GM21381 (cell line): ENCODE measurements around the gene CNKSR1.

Experiments
- ATAC-seq: cut with Tn5 transposase; IDR thresholded peaks from one replicate; pipeline ENCODE4 v1.9.1; 2021; ENCODE audit warnings: mild to moderate bottlenecking, moderate library complexity; ENCODE audit not compliant: unreplicated experiment

The CNKSR1 gene

DNA sequence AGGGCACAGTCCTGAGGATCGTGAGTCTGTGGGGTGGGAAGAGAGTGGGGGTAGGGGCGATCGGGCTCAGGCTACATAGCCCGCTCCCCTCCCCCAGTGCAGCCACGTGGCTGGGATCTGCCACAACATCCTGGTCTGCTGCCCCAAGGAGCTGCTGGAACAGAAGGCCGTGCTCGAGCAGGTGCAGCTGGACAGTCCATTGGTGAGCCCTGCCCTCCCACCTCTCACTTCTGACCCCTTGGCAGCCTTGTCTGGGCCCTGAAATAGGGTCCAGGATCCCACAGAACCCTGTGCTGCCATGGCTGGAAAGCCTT is 5.0 kb downstream of the CNKSR1 start:
- ATAC-seq: no peak

DNA sequence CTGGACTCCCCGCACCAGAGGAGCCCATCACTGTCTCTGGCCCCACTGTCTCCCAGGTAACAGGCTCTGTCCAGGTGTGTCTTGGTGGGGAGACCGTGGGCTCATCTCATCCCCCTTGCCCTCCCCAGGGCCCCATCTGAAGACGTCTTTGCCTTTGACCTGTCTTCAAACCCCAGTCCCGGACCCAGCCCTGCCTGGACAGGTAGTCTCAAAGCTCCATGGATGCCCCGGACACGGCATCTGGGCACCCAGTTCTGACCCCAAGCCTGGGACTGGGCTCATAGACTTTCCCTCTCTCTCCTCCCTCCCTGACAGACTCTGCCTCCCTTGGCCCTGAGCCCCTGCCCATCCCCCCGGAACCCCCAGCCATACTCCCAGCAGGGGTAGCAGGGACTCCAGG is 6.8 kb downstream of the CNKSR1 start:
- ATAC-seq: no peak

DNA sequence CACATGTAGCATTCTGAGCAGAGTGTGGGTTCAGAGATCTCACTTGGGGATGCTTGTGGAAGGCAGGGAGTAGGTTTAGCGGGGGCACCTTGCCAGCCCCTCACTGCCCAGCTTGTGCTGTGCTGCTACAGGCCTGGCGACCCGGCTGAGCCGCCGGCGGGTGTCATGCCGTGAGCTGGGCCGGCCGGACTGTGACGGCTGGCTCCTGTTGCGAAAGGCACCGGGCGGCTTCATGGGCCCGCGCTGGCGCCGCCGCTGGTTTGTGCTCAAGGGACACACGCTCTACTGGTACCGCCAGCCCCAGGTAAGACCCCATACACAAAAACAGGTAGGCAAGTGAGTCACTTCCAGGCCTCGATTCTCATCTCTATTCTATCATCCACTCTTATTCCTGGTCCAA is 7.6 kb downstream of the CNKSR1 start:
- no peak for ATAC-seq

DNA sequence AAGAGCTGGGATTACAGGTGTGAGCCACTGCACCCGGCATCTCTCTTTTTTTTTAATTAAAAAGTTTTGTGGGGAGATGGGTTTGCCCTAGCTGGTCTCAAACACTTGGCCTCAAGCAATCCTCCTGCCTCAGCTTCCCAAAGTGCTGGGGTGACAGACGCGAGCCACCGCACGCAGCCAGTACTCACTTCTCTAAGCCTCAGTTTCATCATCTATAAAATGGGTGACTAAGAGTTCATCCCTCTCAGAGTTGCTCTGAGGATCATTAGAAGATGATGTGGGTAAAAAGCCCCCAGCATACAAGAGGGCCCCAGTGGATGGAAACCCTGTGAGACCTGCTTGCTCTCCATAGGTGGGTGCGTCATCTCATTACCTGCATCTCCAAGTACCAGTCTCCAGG is 10.6 kb downstream of the CNKSR1 start:
- no peak for ATAC-seq

DNA sequence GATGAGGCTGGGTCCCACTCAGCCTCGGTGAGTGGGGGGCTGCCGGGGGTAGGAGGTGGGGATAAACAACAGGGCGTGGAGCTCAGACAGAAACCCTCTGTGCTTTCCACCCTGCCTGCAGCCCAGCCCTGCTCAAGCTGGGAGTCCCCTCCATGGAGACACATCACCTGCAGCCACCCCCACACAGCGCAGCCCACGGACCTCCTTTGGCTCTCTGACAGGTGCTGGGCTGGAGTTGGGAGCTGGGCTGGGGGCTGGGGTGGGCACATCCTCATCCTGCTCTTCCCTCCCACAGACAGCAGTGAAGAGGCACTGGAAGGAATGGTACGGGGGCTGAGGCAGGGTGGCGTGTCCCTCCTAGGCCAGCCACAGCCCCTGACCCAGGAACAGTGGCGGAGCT is 11.2 kb downstream of the CNKSR1 start:
- ATAC-seq: no peak

DNA sequence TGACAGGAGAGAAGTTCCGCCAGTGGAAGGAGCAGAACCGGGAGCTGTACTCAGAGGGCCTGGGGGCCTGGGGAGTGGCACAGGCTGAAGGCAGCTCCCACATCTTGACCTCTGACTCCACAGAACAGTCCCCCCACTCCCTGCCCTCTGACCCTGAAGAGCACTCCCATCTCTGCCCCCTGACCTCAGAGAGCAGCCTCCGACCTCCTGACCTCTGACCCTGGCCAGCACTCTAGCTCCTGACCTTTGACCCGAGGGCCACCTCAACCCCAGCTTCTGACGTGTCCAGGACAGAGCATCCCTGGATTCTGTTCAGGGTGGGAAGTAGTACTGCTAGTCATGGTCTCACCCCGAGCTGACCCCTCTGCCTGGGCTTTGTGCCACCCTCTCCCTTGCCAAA is 12.0 kb downstream of the CNKSR1 start:
- ATAC-seq: no peak

DNA sequence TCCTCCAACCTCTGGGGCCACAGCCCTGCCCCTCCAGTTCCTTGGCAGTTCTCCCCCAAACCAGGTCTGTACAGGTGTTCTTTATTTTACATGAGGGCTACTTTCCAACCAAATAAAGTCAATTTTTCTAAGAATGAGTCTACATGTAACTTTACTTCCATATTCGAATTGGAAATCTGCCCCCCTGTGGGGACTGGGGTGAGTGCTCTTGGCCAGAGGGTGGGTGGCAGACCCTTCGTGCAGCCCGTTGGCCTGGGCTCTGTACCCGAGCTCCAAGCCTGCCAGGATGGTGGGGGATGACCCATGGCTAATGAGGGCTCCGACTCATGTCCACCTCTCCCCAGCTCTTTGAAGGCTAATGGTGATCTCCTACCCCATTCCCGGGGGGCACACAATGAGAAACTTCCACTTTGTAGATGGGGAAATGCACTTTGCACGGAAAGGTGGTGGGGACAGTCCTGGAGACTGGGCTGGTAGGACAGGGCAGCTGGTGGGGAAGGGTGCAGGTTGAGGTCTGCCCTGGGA is 12.5 kb downstream of the CNKSR1 start:
- no peak for ATAC-seq

DNA sequence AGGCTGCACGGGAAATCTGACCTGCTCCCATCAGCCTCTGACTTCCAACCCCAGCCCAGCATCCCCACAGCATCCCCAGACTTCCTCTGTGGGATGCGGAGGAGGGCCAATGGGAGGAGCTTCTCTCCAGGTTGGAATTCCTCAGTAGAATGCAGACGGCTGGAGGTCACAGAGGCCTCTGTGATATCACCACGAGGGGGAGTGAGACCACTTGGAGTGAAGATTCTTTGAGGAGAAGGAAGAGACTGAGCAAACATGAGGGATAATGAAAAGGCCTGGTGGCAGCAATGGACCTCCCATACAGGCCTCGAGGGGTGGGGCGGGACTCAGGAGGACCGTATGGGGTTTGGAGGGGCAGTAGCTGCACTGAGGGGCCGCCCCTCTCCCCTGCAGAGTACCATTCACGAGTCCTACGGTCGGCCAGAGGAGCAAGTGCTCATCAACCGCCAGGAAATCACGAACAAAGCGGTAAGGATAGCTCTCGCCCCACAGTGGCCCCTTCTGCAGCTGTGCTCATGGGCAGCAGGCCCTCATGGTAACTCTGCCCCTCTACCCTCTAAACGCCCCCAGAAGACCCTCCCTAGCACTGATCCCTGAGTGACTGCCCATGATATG is 13.2 kb downstream of the CNKSR1 start, which contains the start of gene CATSPER4:
Gene CATSPER4 (plus strand): TSS at position 230 of the 615 bp plus-strand sequence. CDS start 26 bp downstream, at position 256.
- no peak for ATAC-seq

DNA sequence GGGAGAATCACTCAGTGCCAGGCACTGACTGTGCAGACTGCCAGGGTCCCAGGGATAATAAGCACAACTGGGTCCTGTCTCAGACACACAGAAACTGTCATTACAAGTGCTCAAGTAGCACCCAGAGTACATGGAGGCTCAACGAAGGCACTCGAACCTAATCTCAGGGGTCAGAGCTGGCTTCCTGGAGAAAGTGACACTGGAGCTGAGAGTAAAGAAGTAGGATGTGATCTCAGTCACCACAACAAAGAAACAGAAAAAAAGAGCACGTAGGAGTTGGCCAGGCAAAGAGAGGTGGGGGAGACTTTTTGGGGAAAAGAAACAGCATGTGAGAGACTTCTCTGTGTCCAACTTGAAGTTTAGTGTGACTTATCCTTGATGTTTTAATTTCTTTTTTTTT is 14.4 kb downstream of the CNKSR1 start:
- ATAC-seq: no peak

DNA sequence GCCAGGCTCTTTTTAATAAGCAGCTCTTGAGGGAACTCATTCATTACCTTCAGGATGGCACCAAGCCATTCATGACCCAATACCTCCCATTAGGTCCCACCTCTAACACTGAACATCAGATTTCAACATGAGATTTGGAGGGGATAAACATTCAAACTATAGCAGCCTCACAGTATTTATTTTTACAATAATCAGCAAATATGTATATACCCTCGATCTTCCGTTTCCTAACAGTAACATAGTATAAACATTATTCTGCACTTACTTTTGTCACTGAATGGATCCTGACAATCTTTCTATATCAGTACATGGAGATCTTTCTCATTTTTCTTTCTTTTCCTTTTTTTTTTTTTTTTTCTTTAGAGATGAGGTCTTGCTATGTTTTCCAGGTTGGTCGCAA is 18.5 kb downstream of the CNKSR1 start:
- ATAC-seq: no peak

DNA sequence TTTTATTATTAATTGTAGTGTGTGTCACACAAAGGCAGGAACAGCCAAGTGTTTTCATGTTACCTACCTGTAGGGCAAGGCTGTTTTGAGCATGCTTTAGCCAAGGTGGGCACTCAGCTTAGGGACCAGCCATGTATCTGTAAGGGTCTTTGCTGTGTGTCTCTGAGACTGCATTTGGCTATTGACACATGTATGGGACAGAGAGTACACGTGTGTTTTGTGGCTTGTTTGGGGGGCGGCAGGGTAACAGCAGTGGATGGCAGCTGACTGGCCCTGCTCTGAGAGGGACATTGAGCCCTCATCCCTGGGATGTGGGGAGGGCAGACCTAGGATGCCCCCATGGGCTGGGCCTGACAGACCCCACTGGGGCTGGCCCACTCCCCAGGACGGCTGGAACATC is 20.0 kb downstream of the CNKSR1 start:
- ATAC-seq: no peak

DNA sequence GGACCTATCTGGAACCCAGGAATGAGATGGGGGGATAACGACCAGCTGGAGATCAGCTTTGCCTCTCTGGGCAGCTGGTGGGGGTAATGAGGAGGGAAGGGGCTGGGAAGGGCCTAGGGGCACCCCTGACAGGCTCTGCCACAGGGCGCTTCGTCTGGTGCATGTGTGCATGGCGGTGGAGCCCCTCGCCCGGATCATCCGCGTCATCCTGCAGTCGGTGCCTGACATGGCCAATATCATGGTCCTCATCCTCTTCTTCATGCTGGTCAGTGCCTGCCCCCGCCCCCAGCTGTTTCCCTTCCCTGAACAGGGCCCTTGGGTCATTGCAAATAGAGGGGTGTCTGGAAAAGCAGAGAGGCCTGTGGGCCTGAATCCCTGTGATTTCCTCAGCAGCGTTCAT is 20.5 kb downstream of the CNKSR1 start:
- no peak for ATAC-seq

DNA sequence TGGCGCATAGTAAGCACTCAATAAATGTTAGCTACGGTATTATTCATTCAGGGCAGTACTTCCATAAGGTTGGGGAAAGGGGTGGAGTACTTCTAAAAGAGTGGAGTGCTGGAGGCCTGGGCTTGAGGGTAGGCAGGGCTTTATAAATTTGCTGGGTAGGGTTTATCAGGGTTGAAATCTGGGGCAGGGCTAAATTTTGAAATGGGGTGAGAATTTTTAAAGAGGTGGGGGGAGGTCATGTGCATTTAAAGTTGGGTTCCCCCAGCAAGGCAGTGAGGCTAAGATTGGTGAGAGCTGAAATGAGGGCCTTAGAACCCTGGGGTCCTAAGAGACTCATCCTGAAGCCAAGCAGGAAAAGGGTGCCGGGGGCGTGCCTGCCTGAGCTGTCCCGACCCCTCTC is 23.1 kb downstream of the CNKSR1 start:
- ATAC-seq: no peak

DNA sequence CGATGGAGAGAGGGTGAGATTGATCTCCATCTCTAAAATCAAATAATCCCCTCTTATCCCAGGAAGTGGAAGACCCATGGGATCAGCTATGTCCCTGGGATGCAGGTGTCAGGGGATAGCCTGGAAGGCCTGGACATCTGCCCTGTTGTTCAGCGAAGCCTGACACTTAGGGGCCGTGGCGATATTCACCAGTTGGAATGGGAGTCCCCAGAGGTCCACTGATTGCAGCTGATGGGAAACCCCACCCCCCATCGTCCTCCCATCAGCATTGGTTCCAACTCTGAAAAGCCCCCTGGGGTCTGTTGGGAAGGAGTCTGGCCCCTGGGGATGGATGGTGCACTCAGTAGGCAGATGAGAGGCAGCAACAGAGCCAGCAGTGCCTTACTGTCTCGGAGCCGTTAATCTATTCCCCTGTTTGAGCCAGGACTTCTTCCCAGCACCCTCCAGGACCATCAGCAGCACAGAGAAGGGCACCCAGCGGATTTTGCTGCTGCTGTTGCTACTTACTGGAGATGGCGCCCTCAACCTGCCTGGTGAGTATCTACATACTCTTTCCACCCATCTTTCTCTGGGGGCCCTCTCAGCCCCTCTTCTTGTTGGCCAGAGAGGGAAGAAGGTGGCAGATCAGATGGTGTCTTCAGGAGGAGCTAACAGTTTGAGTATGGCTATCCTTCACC is 26.5 kb downstream of the CNKSR1 start:
- ATAC-seq: no peak

DNA sequence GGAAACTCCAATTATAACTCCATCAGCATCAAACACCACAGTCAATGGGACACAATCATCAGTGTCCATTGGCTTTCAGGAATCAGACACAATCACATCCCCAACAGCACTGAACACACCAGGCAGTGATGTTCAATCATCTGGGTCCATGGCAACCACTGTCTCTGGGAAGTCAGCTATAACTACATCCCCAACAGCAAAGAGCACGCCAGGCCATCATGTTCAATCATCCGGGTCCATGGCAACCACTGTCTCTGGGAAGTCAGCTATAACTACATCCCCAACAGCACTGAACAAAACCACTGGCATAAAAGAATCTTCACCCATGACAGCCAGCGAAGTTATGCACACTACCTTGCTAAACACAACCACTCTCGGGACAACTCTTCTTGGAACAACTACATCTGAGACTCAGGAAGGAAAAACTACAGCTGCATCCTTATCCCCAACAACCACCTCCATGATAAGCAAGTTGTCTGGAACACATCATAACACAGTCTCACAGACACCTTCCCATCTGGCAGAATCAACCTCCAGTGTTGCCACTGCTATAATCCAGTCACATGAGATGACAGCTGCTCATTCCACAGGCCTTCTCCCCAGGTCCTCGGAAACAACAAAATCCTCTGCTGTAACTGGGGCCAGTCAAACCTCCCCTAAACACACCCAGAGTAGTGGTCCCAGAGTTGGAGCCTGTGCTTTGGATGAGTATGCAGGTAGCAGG is 33.0 kb downstream of the CNKSR1 start:
- no peak for ATAC-seq

DNA sequence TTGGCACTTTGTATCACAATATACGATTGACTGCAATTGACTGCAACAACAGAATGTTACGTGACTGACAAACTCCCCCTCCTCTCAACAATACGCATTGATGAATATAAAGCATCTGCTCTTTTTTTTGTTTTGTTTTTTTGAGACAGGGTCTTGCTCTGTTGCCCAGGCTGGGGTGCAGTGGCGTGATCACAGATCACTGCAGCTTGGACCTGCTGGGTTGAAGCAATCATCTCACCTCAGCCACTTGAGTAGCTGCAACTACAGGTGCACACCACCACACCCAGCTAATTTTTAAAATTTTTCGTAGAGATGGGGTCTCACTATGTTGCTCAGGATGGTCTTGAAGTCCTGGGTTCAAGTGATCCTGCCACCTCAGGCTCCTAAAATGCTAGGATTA is 35.4 kb downstream of the CNKSR1 start:
- ATAC-seq: no peak

DNA sequence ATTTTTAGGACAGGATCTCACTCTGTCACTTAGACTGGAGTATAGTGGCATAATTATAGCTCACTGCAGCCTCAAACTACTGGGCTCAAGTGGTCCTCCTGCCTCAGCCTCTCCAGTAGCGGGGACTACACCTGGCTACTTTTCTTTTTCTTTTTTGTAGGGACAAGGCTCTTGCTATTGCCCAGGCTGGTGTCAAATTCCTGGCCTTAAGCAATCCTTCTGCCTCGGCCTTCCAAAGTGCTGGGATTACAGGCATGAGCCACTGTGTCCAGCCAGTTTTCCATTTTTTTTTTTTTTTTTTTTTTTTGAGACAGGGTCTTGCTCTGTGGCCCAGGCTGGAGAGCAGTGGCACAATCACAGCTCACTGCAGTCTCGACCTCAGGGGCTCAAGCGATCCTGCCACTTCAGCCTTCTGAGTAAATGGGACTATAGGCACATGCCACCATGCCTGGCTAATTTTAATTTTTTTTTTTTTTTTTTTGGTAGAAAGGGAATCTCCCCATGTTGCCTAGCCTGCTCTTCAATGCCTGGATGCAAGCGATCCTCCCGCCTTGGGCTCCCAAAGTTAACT is 36.1 kb downstream of the CNKSR1 start:
- ATAC-seq: no peak

DNA sequence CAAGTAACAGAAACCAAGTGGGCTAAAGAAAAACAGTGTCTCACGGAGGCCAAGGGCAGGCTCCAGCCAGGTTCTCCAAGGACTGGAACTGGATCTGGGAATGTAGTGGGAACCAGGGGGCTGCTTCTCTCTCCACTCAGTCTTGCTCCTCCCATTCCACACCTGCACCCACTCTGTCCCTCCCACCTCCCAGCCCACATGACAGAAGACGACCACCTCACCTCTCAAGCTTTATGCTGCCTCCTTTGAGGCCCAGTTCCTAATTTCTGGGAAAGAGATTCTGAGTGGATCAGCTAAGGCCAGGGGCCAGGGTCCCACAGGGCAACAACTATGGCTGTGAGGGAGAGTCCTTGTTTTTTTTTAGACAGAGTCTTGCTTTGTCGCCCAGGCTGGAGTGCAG is 38.0 kb downstream of the CNKSR1 start:
- ATAC-seq: no peak

DNA sequence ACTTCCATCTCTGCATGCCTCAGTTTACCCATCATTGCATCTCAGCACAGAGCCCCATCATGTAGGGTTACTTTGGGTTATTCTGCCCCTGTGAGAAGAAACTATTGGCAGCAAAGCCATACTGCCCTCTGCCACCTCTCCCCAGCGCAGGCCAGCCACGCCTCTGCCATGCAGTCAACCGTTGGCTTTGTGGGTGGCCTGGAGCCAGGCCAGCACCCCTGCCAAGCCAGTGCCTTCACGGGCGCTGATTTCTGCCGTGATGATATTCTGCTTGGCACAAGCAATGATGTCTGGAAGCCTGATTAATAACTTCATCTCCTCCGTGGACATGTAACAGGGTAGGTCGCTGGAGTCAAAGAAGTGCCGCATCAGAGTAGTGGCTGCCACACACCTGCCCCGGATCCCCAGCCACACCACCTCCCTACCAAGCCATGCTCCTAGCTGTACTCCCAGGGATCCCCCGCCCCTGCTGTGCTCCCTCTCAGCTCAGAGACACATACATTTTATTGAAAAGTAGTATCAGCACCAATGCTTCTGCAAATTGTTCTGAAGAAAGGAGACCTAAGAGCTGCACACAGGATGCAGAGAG is 41.7 kb downstream of the CNKSR1 start:
- ATAC-seq: no peak

DNA sequence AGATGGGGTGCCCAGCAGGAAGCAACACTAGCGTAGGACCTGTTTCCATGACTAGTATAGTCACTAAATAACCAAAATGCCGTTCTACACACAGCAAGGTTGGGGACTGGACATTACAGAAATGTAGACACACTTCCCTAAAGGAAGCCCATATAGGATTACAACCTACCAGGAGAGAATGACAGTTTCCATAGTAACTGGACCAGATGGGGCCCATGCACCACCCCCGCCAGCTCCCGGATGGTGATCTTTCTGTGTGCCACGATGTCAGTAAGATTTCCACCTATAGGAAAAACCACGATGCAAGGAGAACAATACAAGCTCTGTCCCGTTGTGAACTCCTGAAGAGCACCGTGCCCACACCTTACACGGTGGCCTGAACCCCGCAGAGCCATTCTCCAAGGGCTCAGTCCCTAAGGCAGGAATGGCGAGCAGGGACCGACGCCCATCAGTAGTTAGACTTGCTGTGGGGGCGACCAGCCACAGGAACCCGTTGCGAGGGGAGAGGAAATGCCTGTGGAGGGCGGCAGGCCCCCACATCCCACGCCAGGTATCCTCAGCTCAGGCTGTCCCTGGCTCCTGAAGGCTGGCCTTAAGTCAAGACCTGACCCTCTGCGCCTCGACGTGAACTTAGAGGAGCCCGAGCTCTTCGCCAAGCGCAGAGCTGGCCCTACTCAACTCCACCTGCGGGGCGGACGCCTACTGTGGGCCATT is 43.1 kb downstream of the CNKSR1 start:
- ATAC-seq: no peak

DNA sequence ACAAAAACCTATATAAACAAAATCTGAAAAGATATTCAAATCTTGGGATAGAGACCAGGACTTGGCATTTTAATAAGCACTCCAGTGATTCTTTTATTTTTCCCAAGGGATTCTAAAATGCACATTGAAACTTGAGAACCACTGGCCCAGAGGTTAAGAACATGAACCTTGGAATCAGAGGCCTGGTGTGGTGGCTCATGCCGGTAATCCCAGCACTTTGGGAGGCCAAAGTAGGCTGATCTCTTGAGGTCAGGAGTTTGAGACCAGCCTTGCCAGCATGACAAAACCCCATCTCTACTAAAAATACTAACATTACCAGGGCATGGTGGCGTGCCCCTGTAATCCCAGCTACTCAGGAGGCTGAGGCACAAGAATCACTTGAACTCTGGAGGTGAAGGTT is 43.8 kb downstream of the CNKSR1 start:
- no peak for ATAC-seq
